Measurements from ENCODE around the gene RIMBP2. TPM values are rescaled to one million over a fixed set of nuclear protein-coding genes. Genes with fewer than 3 reads are reported as not detected.

RIMBP2 gene
- total and polyA plus RNA-seq, 9 donors: 1.1 to 16.2 (median 3.5) TPM

DNA sequence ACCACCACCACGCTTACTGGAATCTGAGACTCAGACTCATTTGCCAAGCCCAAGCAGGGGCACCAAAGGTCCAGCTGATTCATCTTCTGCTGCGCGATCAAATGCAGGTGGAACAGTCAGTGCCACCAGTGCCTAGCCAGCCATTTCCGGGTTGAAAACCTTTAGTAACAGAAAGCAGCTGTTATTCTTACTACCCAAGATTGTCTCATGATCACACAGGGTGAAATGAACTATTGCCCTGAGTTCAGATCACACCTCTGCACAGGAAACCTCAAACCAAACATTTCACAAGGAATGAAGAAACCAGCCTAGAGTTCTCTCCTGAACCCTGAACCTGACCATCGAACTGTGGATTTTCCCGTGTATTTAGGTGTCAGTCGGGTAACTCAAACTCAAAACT lies 88.9 kb downstream of the RIMBP2 start:
- Histone ChIP-seq H3K4me1 (ENCODE audit: insufficient read depth) (no peaks in the 10 kb centered on the region), H3K36me3 (no peaks in the 10 kb centered on the region), H3K27ac (no peak overlapping the region), H3K4me3 (no peak overlapping the region), H3K27me3 (no peaks in the 10 kb centered on the region), H3K9me3 (no peaks in the 10 kb centered on the region)
- 93 to 95% (median 93%) methylated on average over 7 of the region's 7 CpGs for WGBS, 3 donors
- no peak for TF ChIP-seq EP300 (IDR thresholded peaks at IDR 0.05)
- TF ChIP-seq, protein P1, sequence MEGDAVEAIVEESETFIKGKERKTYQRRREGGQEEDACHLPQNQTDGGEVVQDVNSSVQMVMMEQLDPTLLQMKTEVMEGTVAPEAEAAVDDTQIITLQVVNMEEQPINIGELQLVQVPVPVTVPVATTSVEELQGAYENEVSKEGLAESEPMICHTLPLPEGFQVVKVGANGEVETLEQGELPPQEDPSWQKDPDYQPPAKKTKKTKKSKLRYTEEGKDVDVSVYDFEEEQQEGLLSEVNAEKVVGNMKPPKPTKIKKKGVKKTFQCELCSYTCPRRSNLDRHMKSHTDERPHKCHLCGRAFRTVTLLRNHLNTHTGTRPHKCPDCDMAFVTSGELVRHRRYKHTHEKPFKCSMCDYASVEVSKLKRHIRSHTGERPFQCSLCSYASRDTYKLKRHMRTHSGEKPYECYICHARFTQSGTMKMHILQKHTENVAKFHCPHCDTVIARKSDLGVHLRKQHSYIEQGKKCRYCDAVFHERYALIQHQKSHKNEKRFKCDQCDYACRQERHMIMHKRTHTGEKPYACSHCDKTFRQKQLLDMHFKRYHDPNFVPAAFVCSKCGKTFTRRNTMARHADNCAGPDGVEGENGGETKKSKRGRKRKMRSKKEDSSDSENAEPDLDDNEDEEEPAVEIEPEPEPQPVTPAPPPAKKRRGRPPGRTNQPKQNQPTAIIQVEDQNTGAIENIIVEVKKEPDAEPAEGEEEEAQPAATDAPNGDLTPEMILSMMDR (IDR thresholded peaks at IDR 0.05): no peak
- TF ChIP-seq POLR2A (IDR thresholded peaks at IDR 0.05): no peak
- no peak for DNase-seq
- intact Hi-C loops (cut with DNase I): no loop called here

DNA sequence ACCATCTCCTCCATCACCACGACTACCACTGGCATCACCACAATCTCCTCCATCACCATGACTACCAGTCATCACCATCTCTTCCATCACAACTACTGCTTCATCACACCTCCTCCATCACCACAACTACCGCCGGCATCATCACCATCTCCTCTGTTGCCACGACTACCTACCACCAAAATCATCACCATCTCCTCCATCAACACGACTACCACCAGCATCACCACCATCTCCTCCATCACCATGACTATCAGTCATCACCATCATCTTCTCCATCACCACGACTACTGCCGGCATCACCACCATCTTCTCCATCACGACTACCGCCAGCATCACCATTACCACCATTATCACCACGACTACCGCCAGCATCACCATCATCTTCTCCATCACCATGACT lies 89.5 kb downstream of the RIMBP2 start:
- intact Hi-C loops (cut with DNase I): no loop called here

DNA sequence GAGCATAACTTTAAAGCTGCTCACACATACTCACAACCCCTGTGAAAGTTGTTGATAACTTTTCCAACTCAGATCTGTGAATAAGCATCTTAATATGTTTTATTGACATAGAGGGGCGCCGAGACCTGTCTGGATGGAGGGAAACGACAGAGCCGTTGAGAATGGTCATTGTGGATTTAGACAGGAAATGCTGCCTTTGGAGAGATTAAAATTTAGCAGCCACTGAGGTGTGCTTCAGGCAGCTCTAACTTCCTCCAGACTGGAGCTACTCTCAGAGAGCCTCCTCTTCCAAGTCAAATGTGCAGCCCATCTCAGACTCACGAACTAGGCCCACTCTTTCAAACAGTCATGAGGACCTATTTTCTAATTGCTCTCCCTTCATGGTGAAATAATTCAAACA lies 90.9 kb downstream of the RIMBP2 start:
- no peaks in the 10 kb centered on the region for H3K36me3 ChIP-seq
- TF ChIP-seq, protein P1 (IDR thresholded peaks at IDR 0.05): no peak
- TF ChIP-seq EP300 (IDR thresholded peaks at IDR 0.05): no peak
- TF ChIP-seq POLR2A (IDR thresholded peaks at IDR 0.05): no peak
- no peaks in the 10 kb centered on the region for H3K9me3 ChIP-seq
- WGBS, 3 donors: 63 to 74% (median 69%) methylated on average over 5 of the region's 5 CpGs
- no peaks in the 10 kb centered on the region for H3K4me1 ChIP-seq (ENCODE audit: insufficient read depth)
- H3K4me3 ChIP-seq: no peak overlapping the region
- no peak overlapping the region for H3K27ac ChIP-seq
- intact Hi-C loops (cut with DNase I): no loop called here
- no peak for DNase-seq
- H3K27me3 ChIP-seq: no peaks in the 10 kb centered on the region

More for the DNA sequence above, 89.5 kb downstream of the RIMBP2 start:
- no peak for TF ChIP-seq POLR2A (IDR thresholded peaks at IDR 0.05)
- TF ChIP-seq, protein P1 (IDR thresholded peaks at IDR 0.05): no peak
- no peak for TF ChIP-seq EP300 (IDR thresholded peaks at IDR 0.05)
- Histone ChIP-seq H3K4me3 (no peak overlapping the region), H3K36me3 (no peaks in the 10 kb centered on the region), H3K9me3 (no peaks in the 10 kb centered on the region), H3K27me3 (no peaks in the 10 kb centered on the region), H3K4me1 (ENCODE audit: insufficient read depth) (no peaks in the 10 kb centered on the region), H3K27ac (no peak overlapping the region)
- WGBS, 3 donors: 78 to 85% (median 84%) methylated on average over 11 of the region's 11 CpGs
- no peak for DNase-seq

DNA sequence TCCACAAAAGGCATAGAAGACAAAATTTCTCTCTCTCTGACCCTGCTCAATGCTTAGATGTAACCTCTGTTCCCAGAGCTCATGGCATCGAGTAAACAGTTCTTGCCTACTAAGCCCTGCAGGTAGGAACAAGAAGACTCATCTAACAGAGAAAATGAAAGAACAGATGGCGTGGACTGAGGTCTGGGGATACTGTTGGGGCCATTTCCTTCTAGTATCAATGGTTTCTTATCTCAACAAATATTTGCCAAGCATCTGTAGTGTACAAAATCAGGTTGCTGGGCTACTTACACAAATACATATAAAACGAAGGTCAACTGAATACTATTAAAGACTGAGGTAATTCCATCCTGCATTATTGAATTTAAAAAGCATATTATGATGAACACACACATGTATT lies 93.3 kb downstream of the RIMBP2 start:
- Histone ChIP-seq H3K4me1 (ENCODE audit: insufficient read depth) (no peaks in the 10 kb centered on the region), H3K4me3 (no peak overlapping the region), H3K9me3 (no peaks in the 10 kb centered on the region), H3K27ac (no peak overlapping the region), H3K27me3 (no peaks in the 10 kb centered on the region), H3K36me3 (no peaks in the 10 kb centered on the region)
- intact Hi-C loops (cut with DNase I): no loop called here
- DNase-seq: no peak
- 66 to 81% (median 76%) methylated on average over 3 of the region's 3 CpGs for WGBS, 3 donors
- TF ChIP-seq, protein P1 (IDR thresholded peaks at IDR 0.05): no peak
- TF ChIP-seq EP300 (IDR thresholded peaks at IDR 0.05): no peak
- no peak for TF ChIP-seq POLR2A (IDR thresholded peaks at IDR 0.05)
